HFFc6 (cell line): ENCODE data around the gene KIAA1217. TPM values are rescaled to one million over a fixed set of nuclear protein-coding genes. Genes with fewer than 3 reads are reported as not detected.
A peak's percentile ranks its signal among the peaks of the same experiment; 100 is the strongest.

Experiments used
- DNase-seq: peaks from one replicate; pipeline ENCODE4 v3.0.0-alpha.2; 2018
- H3K27ac Mint-ChIP-seq: 2 replicates; pipeline ENCODE4 v1.8.0; 2020; ENCODE audit warnings: mild to moderate bottlenecking, mixed read lengths
- H3K27me3 Mint-ChIP-seq: 2 replicates; pipeline ENCODE4 v1.8.0; 2021; ENCODE audit warnings: mild to moderate bottlenecking, moderate library complexity, mixed read lengths; ENCODE audit not compliant: insufficient read depth
- H3K36me3 Mint-ChIP-seq: 2 replicates; pipeline ENCODE4 v1.8.0; 2021; ENCODE audit warnings: low read depth, mixed read lengths
- H3K4me1 Mint-ChIP-seq: 2 replicates; pipeline ENCODE4 v1.8.0; 2020; ENCODE audit warnings: low read depth, mixed read lengths
- H3K4me3 Mint-ChIP-seq: 2 replicates; pipeline ENCODE4 v1.8.0; 2020; ENCODE audit warnings: mild to moderate bottlenecking, moderate library complexity, mixed read lengths
- H3K9me3 Mint-ChIP-seq: 2 replicates; pipeline ENCODE4 v1.8.0; 2020; ENCODE audit warnings: mild to moderate bottlenecking, mixed read lengths
- CTCF ChIP-seq: fragments of 200-600 bp; sonication (generic); IDR thresholded peaks from 2 replicates; pipeline ENCODE4 v1.5.0; 2021; ENCODE audit warnings: antibody characterized with exemption, mild to moderate bottlenecking
- total RNA-seq, 6 experiments: library from RNA; stranded (reverse); fragmentation: NEBNext Ultra II Directional; extraction: Animal tissue kit (Norgen Biotek cat#: 25700); gene quantifications; 2 replicates in 1 of 6; 3 replicates in 5 of 6; pipeline ENCODE4 v1.2.3, GENCODE V29; 2021

The KIAA1217 gene
- total RNA-seq, 6 experiments from 2014 or later = 1.3 to 2.1 (median 2.0) TPM

GRCh38 chr10:24371396-24371795, 162.5 kb downstream of the KIAA1217 start:
- Mint-ChIP-seq H3K4me3 (no peak overlapping the region), H3K4me1 (no peaks in the 10 kb centered on the region), H3K27me3 (peaks cover 12% of the 10 kb centered on the region), H3K36me3 (no peaks in the 10 kb centered on the region), H3K9me3 (no peaks in the 10 kb centered on the region), H3K27ac (no peak overlapping the region)
- no peak; the same call in 1 of the 2 replicates for TF ChIP-seq CTCF
- DNase-seq = no peak

GRCh38 chr10:24374134-24374915, 165.4 kb downstream of the KIAA1217 start:
- Mint-ChIP-seq H3K27me3 (peaks cover 26% of the 10 kb centered on the region), H3K36me3 (no peaks in the 10 kb centered on the region), H3K4me1 (no peaks in the 10 kb centered on the region), H3K4me3 (no peak overlapping the region), H3K9me3 (no peaks in the 10 kb centered on the region), H3K27ac (no peak overlapping the region)
- no peak for TF ChIP-seq CTCF
- DNase-seq = peak; percentile 10

GRCh38 chr10:24375510-24375909, 166.6 kb downstream of the KIAA1217 start:
- Mint-ChIP-seq H3K27me3 (peaks cover 26% of the 10 kb centered on the region), H3K4me1 (no peaks in the 10 kb centered on the region), H3K27ac (no peak overlapping the region), H3K36me3 (no peaks in the 10 kb centered on the region), H3K9me3 (no peaks in the 10 kb centered on the region), H3K4me3 (no peak overlapping the region)
- DNase-seq = no peak
- TF ChIP-seq CTCF = no peak

- H3K36me3 Mint-ChIP-seq = no peaks in the 10 kb centered on the region
- H3K9me3 Mint-ChIP-seq = no peaks in the 10 kb centered on the region
- no peak overlapping the region for H3K4me3 Mint-ChIP-seq
- TF ChIP-seq CTCF = no peak
- no peak overlapping the region for H3K27ac Mint-ChIP-seq
- DNase-seq = no peak
- no peaks in the 10 kb centered on the region for H3K4me1 Mint-ChIP-seq
- H3K27me3 Mint-ChIP-seq = peaks cover 26% of the 10 kb centered on the region
Observed at GRCh38 chr10:24376731-24377130, 167.8 kb downstream of the KIAA1217 start.

- Mint-ChIP-seq H3K36me3 (no peaks in the 10 kb centered on the region), H3K4me1 (no peaks in the 10 kb centered on the region), H3K27me3 (peaks cover 16% of the 10 kb centered on the region), H3K27ac (no peak overlapping the region), H3K4me3 (no peak overlapping the region), H3K9me3 (no peaks in the 10 kb centered on the region)
- no peak for DNase-seq
- no peak for TF ChIP-seq CTCF
Observed at GRCh38 chr10:24378126-24378920, 169.4 kb downstream of the KIAA1217 start.
